Fibroblast of peridontal ligament (primary cell): ENCODE measurements around the gene KRT15.

ENCODE experiments used
- DNase-seq: peaks from one replicate; pipeline ENCODE4 v3.0.0-alpha.2; 2010; ENCODE audit errors: extremely low read depth

Gene KRT15

GRCh38 chr17:41518789-41519449, at the start of gene KRT15:
Gene KRT15 (minus strand): TSS chr17:41518890. CDS start chr17:41518827, 63 bp downstream.
- peak; percentile 14 for DNase-seq

DNA sequence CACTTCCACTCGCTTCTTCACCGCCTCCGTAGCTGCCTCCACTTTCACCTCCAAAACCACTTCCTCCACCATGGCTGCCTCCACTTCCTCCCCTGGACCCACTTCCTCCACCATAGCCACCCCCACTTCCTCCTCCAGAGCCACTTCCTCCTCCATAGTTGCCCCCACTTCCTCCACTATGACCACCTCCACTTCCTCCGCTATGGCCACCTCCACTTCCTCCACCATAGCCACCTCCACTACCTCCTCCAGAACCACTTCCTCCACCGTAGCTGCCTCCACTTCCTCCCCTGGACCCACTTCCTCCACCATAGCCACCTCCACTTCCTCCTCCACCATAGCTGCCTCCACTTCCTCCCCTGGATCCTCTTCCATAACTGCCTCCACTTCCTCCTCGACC, 48.6 kb upstream of the KRT15 start:
- no peak for DNase-seq

- no peak for DNase-seq
Observed at GRCh38 chr17:41565338-41565737, 46.6 kb upstream of the KRT15 start.

- no peak for DNase-seq
Observed at GRCh38 chr17:41563607-41564170, 45.0 kb upstream of the KRT15 start.

GRCh38 chr17:41561554-41561953, 42.9 kb upstream of the KRT15 start:
- DNase-seq: no peak

DNA sequence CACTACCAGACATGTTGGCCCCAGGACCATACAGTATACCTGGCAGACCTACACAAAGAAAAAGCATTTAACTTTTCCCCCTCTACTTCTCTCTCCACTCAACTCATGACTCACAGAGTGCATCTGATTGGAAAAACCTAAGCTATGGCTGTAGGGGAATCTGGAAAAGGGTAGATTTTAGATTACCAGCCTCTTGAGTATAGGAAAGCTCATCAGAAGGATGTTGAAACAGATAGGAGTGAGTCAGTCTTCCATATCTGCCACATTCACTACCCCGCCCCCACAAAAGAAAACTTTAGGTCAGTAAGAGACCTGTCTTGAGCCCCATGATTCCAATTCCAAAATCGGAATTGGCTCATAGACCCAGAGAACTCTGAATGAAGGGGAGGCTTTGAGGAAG, 40.9 kb upstream of the KRT15 start:
- peak; percentile 51 for DNase-seq

DNA sequence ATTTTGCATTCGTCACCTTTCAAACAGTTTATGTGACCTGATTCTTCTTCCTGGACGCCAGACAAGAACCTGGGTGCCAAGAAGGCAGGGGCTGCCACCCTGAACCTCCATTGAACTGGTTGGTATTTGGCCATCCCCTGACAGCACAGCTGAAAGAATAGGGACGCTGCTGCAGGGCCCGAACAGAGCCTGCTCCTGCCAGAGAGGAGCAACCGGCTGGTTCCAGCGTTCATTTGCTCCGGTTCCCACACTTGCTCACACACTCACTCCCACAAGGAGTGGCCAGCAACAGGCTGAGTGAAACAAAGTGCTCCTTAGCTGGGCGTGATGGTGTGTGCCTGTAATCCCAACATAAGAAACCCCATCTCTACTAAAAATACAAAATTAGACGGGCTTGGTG, 38.2 kb upstream of the KRT15 start:
- DNase-seq: no peak

DNA sequence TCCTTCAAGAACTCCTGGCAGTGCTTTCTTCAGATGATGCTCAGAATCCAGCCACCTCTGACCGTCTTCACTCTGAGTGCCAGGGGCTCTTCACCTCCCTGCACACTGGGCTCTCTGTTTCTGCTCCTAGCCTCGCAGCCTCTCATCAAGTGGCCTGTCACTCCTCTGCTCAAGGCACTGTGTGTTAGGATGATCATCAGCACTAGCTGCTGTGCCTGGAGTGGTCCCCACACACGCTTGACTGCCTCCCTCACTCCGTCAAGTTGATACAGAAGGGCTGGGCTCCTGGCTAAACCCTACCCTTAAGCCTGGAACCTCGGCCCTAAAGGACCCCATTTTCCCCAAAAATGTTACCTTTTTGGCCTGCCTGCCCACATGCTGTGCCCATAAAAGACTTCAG, 37.6 kb upstream of the KRT15 start:
- DNase-seq: no peak

- no peak for DNase-seq
Observed at GRCh38 chr17:41555105-41555887, 36.6 kb upstream of the KRT15 start.

DNA sequence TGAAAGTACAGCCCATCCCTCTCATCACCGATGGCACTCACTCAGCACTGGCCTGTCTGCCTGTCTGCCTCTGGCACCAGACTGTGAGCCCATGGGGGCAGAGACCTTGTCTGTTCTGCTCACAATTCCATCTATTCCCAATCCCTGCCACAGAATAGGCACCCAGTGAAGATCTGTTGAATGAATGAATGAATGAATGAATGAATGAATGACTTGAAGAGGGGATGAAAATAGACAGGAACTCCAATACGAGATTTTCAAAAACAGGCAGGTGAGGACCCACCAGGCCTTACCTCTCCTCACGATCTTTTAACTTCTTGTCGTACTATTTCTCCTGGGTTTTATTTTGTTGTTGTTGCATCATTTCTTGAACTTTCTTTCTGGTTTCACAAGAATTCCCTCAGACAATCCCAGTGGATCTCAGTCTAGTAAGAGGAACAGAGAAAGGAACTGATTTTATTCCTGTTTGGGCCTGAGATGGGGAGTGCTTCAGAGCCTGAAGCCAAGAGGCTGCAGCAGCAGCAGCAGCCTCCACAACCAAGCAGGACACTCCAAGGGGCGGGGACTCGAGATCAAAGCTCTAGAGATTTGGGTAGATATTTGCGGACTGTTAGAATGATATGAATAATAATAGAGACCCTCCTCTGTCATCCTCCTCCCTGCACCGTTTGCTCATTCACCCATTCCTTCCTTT, 35.4 kb upstream of the KRT15 start:
- DNase-seq: peak; percentile 62

- DNase-seq: peak; percentile 27
Observed at GRCh38 chr17:41553176-41553575, 34.5 kb upstream of the KRT15 start.

DNA sequence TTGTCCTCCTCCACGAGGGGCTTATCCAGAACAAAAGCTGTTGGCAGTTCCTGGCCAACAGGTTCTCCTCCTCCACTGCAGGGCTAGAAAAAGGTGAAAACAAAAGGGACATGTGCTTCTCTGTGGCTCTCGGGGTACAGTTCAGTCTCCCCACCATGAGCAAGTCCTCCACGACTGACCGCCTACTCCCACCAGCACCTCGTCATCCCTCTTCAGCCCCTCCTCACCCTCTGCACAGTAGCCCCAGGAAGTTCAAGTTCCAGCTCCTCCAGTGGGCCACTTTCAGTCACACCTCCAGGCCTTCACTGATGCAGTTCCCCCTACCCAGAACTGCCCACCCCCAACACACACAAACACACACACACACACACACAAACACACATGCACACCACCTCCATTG, 33.8 kb upstream of the KRT15 start:
- no peak for DNase-seq

- DNase-seq: peak; percentile 57
Observed at GRCh38 chr17:41551365-41551764, 32.7 kb upstream of the KRT15 start.

GRCh38 chr17:41549596-41550039, 30.9 kb upstream of the KRT15 start:
- peak; percentile 12 for DNase-seq

- DNase-seq: peak; percentile 92
Observed at GRCh38 chr17:41548844-41549595, 30.3 kb upstream of the KRT15 start.

- DNase-seq: peak; percentile 98
Observed at GRCh38 chr17:41547921-41548843, 29.5 kb upstream of the KRT15 start.

- no peak for DNase-seq
Observed at GRCh38 chr17:41547378-41547841, 28.7 kb upstream of the KRT15 start.

GRCh38 chr17:41546819-41547218, 28.1 kb upstream of the KRT15 start:
- DNase-seq: no peak

DNA sequence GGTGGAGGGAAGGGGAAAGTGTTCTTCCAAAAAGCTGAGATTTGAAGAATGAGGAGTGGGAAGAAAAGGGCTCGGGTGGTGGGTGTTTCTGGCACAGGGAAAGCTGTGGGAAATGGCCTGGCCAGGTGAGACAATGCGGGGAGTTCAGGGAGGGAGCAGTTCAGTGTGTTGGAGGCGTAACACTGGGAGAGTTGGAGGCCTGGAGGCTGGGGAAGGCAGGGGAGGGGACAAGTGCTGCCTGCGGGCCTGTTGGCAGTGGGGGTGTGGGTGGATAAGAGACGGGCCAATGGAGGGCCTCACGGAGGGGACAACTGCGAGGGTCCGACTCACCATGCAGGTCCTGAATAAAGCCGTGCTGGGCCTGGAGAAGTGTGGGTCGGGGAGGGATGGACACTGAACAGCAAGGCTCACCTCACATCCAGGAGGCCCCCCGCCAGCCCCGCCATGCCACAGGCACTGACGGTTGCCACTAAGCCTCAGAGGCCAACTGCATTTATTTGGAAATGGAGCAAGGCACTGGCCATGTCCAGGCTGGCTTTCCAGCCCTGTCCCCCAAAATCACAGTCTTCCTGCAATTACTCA, 27.2 kb upstream of the KRT15 start:
- DNase-seq: no peak

GRCh38 chr17:41544935-41545334, 26.2 kb upstream of the KRT15 start:
- no peak for DNase-seq
